B cell (primary cell): ENCODE results near the gene ZSWIM3. TPM values are rescaled to one million over a fixed set of nuclear protein-coding genes. Genes with fewer than 3 reads are reported as not detected.

ENCODE experiments used
- ATAC-seq: fragments of 200-7000 bp; cut with Tn5 transposase; one replicate; pipeline ENCODE4 v1.10.0; 2021; ENCODE audit warnings: low read depth, mild to moderate bottlenecking, moderate number of reproducible peaks, moderate library complexity
- CTCF ChIA-PET: fragments of 350-600 bp; sonication (Branson Sonifier 250); formaldehyde crosslinking; loops from one replicate; lab custom pipeline; 2021; ENCODE audit warnings: antibody characterized with exemption, inconsistent platforms; lab: Charles Lee
- POLR2A ChIA-PET: fragments of 350-600 bp; sonication (Branson Sonifier 250); formaldehyde crosslinking; loops from one replicate; lab custom pipeline; 2021; ENCODE audit warnings: antibody characterized with exemption; lab: Charles Lee
- DNase-seq: peaks from one replicate; pipeline ENCODE4 v3.0.0; 2013
- H2AFZ ChIP-seq: 2 replicates; pipeline ENCODE4 v1.6.1; 2012; ENCODE audit warnings: mild to moderate bottlenecking, low read depth, low read length; ENCODE audit not compliant: insufficient read depth, poor library complexity, severe bottlenecking
- H3K27ac ChIP-seq, 2 donors: 1 replicate in 1 of 2; 2 replicates in 1 of 2; pipeline ENCODE4 v1.5.1; 2012 to 2013; ENCODE audit warnings: low read length in 2 of 2, mild to moderate bottlenecking in 2 of 2, moderate library complexity in 1 of 2
- H3K27me3 ChIP-seq, 4 experiments: fragments of 200-600 bp in 1 of 4; sonication (generic) in 1 of 4; replicated peaks in 1 of 4; 1 replicate in 2 of 4; 2 replicates in 2 of 4; pipeline versions ENCODE4 v1.6.1 to v1.7.0; 2013 to 2016; ENCODE audit warnings: low read length in 3 of 4, mild to moderate bottlenecking in 2 of 4, mixed read lengths in 1 of 4, moderate library complexity in 1 of 4; ENCODE audit not compliant: insufficient read depth in 4 of 4, control insufficient read depth in 3 of 4; ENCODE audit errors: control extremely low read depth in 1 of 4
- H3K36me3 ChIP-seq, 2 experiments: replicated peaks in 1 of 2; 1 replicate in 1 of 2; 2 replicates in 1 of 2; pipeline versions ENCODE4 v1.6.1 to v1.7.1; 2013; ENCODE audit warnings: low read length in 1 of 2; ENCODE audit not compliant: insufficient read depth in 2 of 2, control insufficient read depth in 1 of 2; ENCODE audit errors: control extremely low read depth in 1 of 2, extremely low read depth in 1 of 2
- H3K4me1 ChIP-seq, 2 donors: fragments of 200-600 bp in 1 of 2; sonication (generic) in 1 of 2; 1 replicate in 1 of 2; 2 replicates in 1 of 2; pipeline versions ENCODE4 v1.5.1 to v1.6.1; 2013 to 2017; ENCODE audit warnings: low read length in 2 of 2; ENCODE audit not compliant: control insufficient read depth in 2 of 2, insufficient read depth in 2 of 2
- H3K4me2 ChIP-seq: replicated peaks from 2 replicates; pipeline ENCODE3; 2012; ENCODE audit warnings: mild to moderate bottlenecking, low read depth, low read length; ENCODE audit not compliant: poor library complexity, severe bottlenecking
- H3K4me3 ChIP-seq, 5 experiments: fragments of 200-600 bp in 1 of 5; sonication (generic) in 1 of 5; 1 replicate in 3 of 5; 2 replicates in 2 of 5; pipeline versions ENCODE4 v1.5.1 to v1.7.0; 2011 to 2016; ENCODE audit warnings: low read length in 4 of 5, mild to moderate bottlenecking in 4 of 5, low read depth in 2 of 5, control low read depth in 1 of 5, moderate library complexity in 1 of 5; ENCODE audit not compliant: insufficient read depth in 1 of 5; ENCODE audit errors: control extremely low read depth in 1 of 5, extremely low read depth in 1 of 5
- H3K79me2 ChIP-seq: fragments of 200-600 bp; sonication (generic); one replicate; pipeline ENCODE4 v1.6.0; 2016; ENCODE audit warnings: low read length; ENCODE audit not compliant: control insufficient read depth, insufficient read depth
- H3K9ac ChIP-seq: fragments of 200-600 bp; sonication (generic); 2 replicates; pipeline ENCODE4 v1.6.1; 2017; ENCODE audit warnings: mild to moderate bottlenecking, low read length, moderate library complexity
- H3K9me3 ChIP-seq, 3 donors: one replicate each; pipeline versions ENCODE4 v1.6.1 to v1.7.1; 2013; ENCODE audit warnings: low read length in 2 of 3; ENCODE audit not compliant: control insufficient read depth in 2 of 3, insufficient read depth in 1 of 3; ENCODE audit errors: control extremely low read depth in 1 of 3
- H4K20me1 ChIP-seq: 2 replicates; pipeline ENCODE4 v1.6.0; 2012; ENCODE audit warnings: mild to moderate bottlenecking, low read length; ENCODE audit not compliant: insufficient read depth, control insufficient read depth, poor library complexity, severe bottlenecking
- H3K27ac Mint-ChIP-seq: one replicate; pipeline ENCODE4 v1.8.0; 2021; ENCODE audit warnings: mixed read lengths
- H3K27me3 Mint-ChIP-seq: one replicate; pipeline ENCODE4 v1.8.0; 2021; ENCODE audit warnings: mixed read lengths
- H3K4me1 Mint-ChIP-seq: one replicate; pipeline ENCODE4 v1.8.0; 2021; ENCODE audit warnings: mixed read lengths
- H3K4me3 Mint-ChIP-seq: one replicate; pipeline ENCODE4 v1.8.0; 2021; ENCODE audit warnings: mixed read lengths
- H3K9me3 Mint-ChIP-seq: one replicate; pipeline ENCODE4 v1.8.0; 2022; ENCODE audit warnings: mixed read lengths; ENCODE audit not compliant: insufficient read depth
- CTCF ChIP-seq: fragments of 200-600 bp; IDR thresholded peaks from one replicate; pipeline ENCODE4 v1.8.0; 2022; ENCODE audit warnings: antibody characterized with exemption, mild to moderate bottlenecking
- EZH2 ChIP-seq: IDR thresholded peaks from 2 replicates; pipeline ENCODE4 v1.6.1; 2012; ENCODE audit warnings: borderline replicate concordance, low read depth, mild to moderate bottlenecking, moderate library complexity, low read length; ENCODE audit not compliant: insufficient read depth, poor library complexity, severe bottlenecking
- WGBS: methylation state at CpG from one replicate; pipeline ENCODE4 v1.1.5; 2013; ENCODE audit warnings: missing lambda C conversion rate; ENCODE audit not compliant: insufficient coverage; 5-methylcytosine and 5-hydroxymethylcytosine counted together
- intact Hi-C: fragments of 100-400 bp; cut with micrococcal nuclease; formaldehyde crosslinking; loops from one replicate; pipeline ENCODE4 v1.10.0; 2022
- polyA plus RNA-seq: library from polyadenylated mRNA; depleted of rRNA; stranded (reverse); fragments of >200 nt; gene quantifications from 2 replicates; pipeline ENCODE4 v1.2.3, GENCODE V29; 2012
- total RNA-seq, 2 donors: library from RNA; stranded (reverse); fragments of 120-200 nt in 1 of 2; gene quantifications; 1 replicate in 1 of 2; 2 replicates in 1 of 2; pipeline versions ENCODE4 v1.2.3 to v1.2.4, GENCODE V29; 2013 to 2022

Gene ZSWIM3
- total and polyA plus RNA-seq, 2 donors (not counting 1 experiment from before 2014, with no cell fraction given) = 4.0 to 7.1 TPM

GRCh38 chr20:45845452-45845851 is 12.0 kb upstream of the ZSWIM3 start:
- H3K27ac ChIP-seq = no peak overlapping the region
- no peak overlapping the region for H3K4me3 Mint-ChIP-seq
- no peaks in the 10 kb centered on the region for H3K9me3 Mint-ChIP-seq
- H3K36me3 ChIP-seq = peaks cover 13 to 60% of the 10 kb centered on the region in 2 experiments
- H3K9ac ChIP-seq = no peak overlapping the region
- POLR2A ChIA-PET = no interaction called here
- peaks cover 6% of the 10 kb centered on the region for H3K79me2 ChIP-seq
- no peaks in the 10 kb centered on the region for H4K20me1 ChIP-seq
- no peak overlapping the region for H2AFZ ChIP-seq
- no peaks in the 10 kb centered on the region for H3K27me3 Mint-ChIP-seq
- intact Hi-C loops = no loop called here
- CTCF ChIA-PET = no interaction called here
- H3K9me3 ChIP-seq = no peaks in the 10 kb centered on the region
- H3K4me1 ChIP-seq = peaks cover 14 to 21% of the 10 kb centered on the region in 2 donors
- peaks cover 18% of the 10 kb centered on the region for H3K4me1 Mint-ChIP-seq
- no peak overlapping the region for H3K27ac Mint-ChIP-seq
- no peak for TF ChIP-seq CTCF
- no peak for TF ChIP-seq EZH2
- no peak overlapping the region for H3K4me2 ChIP-seq
- no peaks in the 10 kb centered on the region for H3K27me3 ChIP-seq
- DNase-seq = no peak
- no peak overlapping the region for H3K4me3 ChIP-seq
- no peak for ATAC-seq

GRCh38 chr20:45848421-45848820 is 9.0 kb upstream of the ZSWIM3 start:
- H2AFZ ChIP-seq = no peak overlapping the region
- H3K4me1 Mint-ChIP-seq = no peaks in the 10 kb centered on the region
- H3K27me3 ChIP-seq = no peaks in the 10 kb centered on the region
- intact Hi-C loops = no loop called here
- no peak overlapping the region for H3K9ac ChIP-seq
- peaks cover 9 to 64% of the 10 kb centered on the region in 2 experiments for H3K36me3 ChIP-seq
- H3K27me3 Mint-ChIP-seq = no peaks in the 10 kb centered on the region
- H3K79me2 ChIP-seq = peaks cover 16% of the 10 kb centered on the region
- ATAC-seq (no peak), DNase-seq (no peak)
- H3K4me1 ChIP-seq = no peaks in the 10 kb centered on the region
- H3K4me3 ChIP-seq = no peak overlapping the region
- no peaks in the 10 kb centered on the region for H3K9me3 ChIP-seq
- H3K27ac ChIP-seq = no peak overlapping the region
- WGBS = 98% methylated on average over 8 of the region's 8 CpGs
- H3K4me2 ChIP-seq = no peak overlapping the region
- H3K9me3 Mint-ChIP-seq = no peaks in the 10 kb centered on the region
- H4K20me1 ChIP-seq = no peaks in the 10 kb centered on the region
- H3K27ac Mint-ChIP-seq = no peak overlapping the region
- no peak for TF ChIP-seq EZH2
- no peak for TF ChIP-seq CTCF
- ChIA-PET CTCF (no interaction called here), POLR2A (no interaction called here)
- H3K4me3 Mint-ChIP-seq = no peak overlapping the region
